Thymus (tissue), 11 donors: Measurements from ENCODE around the gene CNMD. TPM values are rescaled to one million over a fixed set of nuclear protein-coding genes. Genes with fewer than 3 reads are reported as not detected.

Experiments
- DNase-seq, 9 donors: peaks; one replicate each; pipeline ENCODE4 v3.0.0-alpha.2; 2013; ENCODE audit warnings: low spot score in 9 of 9, low read depth in 6 of 9, missing footprints in 1 of 9
- H3K27ac ChIP-seq, 2 donors: one replicate each; pipeline ENCODE4 v1.5.1; 2013; ENCODE audit warnings: control low read depth in 1 of 2, low read depth in 1 of 2, low read length in 1 of 2, mild to moderate bottlenecking in 1 of 2, moderate library complexity in 1 of 2
- H3K27me3 ChIP-seq, 2 donors: one replicate each; pipeline ENCODE4 v1.5.1; 2013; ENCODE audit warnings: low read length in 1 of 2; ENCODE audit not compliant: control insufficient read depth in 2 of 2, insufficient read depth in 1 of 2
- H3K36me3 ChIP-seq, 2 donors: one replicate each; pipeline ENCODE4 v1.5.1; 2013; ENCODE audit warnings: low read length in 1 of 2, mild to moderate bottlenecking in 1 of 2, moderate library complexity in 1 of 2; ENCODE audit not compliant: control insufficient read depth in 2 of 2, insufficient read depth in 2 of 2
- H3K4me1 ChIP-seq, 2 donors: one replicate each; pipeline ENCODE4 v1.5.1; 2013; ENCODE audit warnings: low read length in 2 of 2; ENCODE audit not compliant: control insufficient read depth in 2 of 2, insufficient read depth in 2 of 2
- H3K4me3 ChIP-seq, 2 donors: one replicate each; pipeline ENCODE4 v1.5.1; 2013; ENCODE audit warnings: low read length in 2 of 2, control low read depth in 1 of 2, mild to moderate bottlenecking in 1 of 2
- H3K9me3 ChIP-seq, 2 donors: one replicate each; pipeline ENCODE4 v1.5.1; 2013; ENCODE audit warnings: low read length in 1 of 2, mild to moderate bottlenecking in 1 of 2; ENCODE audit not compliant: control insufficient read depth in 2 of 2, insufficient read depth in 1 of 2
- WGBS: extraction: QIAGEN DNeasy Blood & Tissue Kit; methylation state at CpG from one replicate; pipeline ENCODE4 v1.1.7; 2013; 5-methylcytosine and 5-hydroxymethylcytosine counted together
- polyA plus RNA-seq: library from polyadenylated mRNA; stranded (reverse); fragments of 200-250 nt; gene quantifications from one replicate; pipeline ENCODE4 v1.2.3, GENCODE V29; 2013
- total RNA-seq: library from RNA; stranded (reverse); fragments of 120-200 nt; gene quantifications from one replicate; pipeline ENCODE4 v1.2.4, GENCODE V29; 2013
- donor health status: healthy.

The CNMD gene
- total and polyA plus RNA-seq, 2 donors = 0.24 to 1.8 TPM

DNA sequence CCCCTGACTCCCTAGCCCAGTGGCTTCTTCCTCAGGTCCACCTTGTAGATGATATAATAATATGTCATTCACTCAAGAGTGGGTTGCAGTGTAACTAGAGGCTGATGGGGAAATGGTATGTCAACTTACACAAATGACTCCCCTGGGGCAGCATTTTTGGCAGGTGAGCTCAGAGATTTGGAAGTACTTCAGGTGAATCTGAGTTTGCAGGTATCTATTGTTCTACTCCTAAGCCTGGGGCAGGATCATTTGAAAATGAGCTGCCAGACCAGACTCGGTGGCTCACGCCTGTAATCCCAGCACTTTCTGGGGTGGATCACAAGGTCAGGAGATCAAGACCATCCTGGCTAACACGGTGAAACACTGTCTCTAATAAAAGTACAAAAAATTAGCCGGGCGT is 11.6 kb upstream of the CNMD start:
- Histone ChIP-seq H3K4me3 (no peak overlapping the region), H3K36me3 (no peaks in the 10 kb centered on the region)

DNA sequence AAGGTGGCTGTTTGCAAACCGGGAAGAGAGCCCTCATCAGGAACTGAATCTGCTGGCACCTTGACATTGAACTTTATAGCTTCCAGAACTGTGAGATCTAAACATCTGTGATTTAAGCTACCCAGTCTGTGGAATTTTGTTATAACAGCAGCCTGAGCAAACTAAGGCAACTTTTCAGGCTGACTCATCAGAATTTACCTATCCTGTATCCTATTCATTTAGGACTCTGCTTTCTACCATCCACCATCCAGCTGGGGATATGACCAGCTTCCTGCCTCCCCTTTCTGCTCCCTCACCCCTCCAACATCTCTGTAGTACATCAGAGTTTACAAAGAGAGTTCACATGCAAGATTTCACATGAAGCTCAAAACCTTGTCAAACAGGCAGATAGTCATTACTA is 11.1 kb upstream of the CNMD start:
- 96% methylated on average over 1 of the region's 1 CpG for WGBS
- Histone ChIP-seq H3K9me3 (no peaks in the 10 kb centered on the region), H3K4me1 (no peaks in the 10 kb centered on the region), H3K27ac (no peak overlapping the region), H3K36me3 (no peaks in the 10 kb centered on the region), H3K4me3 (no peak overlapping the region), H3K27me3 (peaks cover 2 to 3% of the 10 kb centered on the region in 2 donors)
- DNase-seq = no peak

More for the DNA sequence above, 11.6 kb upstream of the CNMD start:
- no peak for DNase-seq
- Histone ChIP-seq H3K4me1 (no peaks in the 10 kb centered on the region), H3K27ac (no peak overlapping the region), H3K9me3 (no peaks in the 10 kb centered on the region), H3K27me3 (peaks cover 2 to 3% of the 10 kb centered on the region in 2 donors)
- 95% methylated on average over 5 of the region's 5 CpGs for WGBS

- no peaks in the 10 kb centered on the region for H3K36me3 ChIP-seq
- 80% methylated on average over 5 of the region's 5 CpGs for WGBS
- H3K9me3 ChIP-seq = no peaks in the 10 kb centered on the region
- H3K27ac ChIP-seq = no peak overlapping the region
- no peak overlapping the region for H3K4me3 ChIP-seq
- DNase-seq = no peak
- H3K27me3 ChIP-seq = peaks cover 2 to 3% of the 10 kb centered on the region in 2 donors
- no peaks in the 10 kb centered on the region for H3K4me1 ChIP-seq
These were observed 9.8 kb upstream of the CNMD start for GRCh38 chr13:52749419-52749818.

DNA sequence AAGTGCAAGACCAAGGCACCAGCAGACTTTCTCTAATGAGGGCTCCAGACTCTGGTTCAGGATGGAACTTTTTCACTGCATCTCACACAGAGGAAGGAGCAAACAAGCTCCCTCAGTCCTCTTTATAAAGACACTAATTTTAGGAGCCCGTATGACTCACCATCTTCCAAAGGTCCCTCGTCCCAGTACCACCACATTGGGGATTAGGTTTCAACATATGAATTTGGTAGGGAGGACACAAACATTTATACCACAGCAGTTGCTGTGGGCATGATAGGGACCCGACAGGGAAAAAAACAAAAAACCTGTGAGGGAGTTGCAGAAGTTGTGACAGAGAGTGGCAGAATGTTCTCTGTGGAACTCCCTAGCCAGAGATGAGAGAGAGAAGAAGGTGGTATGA is 6.5 kb upstream of the CNMD start:
- H3K27ac ChIP-seq = no peak overlapping the region
- no peaks in the 10 kb centered on the region for H3K36me3 ChIP-seq
- WGBS = 89% methylated on average over 3 of the region's 3 CpGs

GRCh38 chr13:52744842-52745375 is 5.3 kb upstream of the CNMD start:
- WGBS = 87% methylated on average over 6 of the region's 6 CpGs
- no peaks in the 10 kb centered on the region for H3K36me3 ChIP-seq
- no peak for DNase-seq

More for the DNA sequence above, 6.5 kb upstream of the CNMD start:
- H3K4me1 ChIP-seq = no peaks in the 10 kb centered on the region
- no peak for DNase-seq
- no peak overlapping the region for H3K4me3 ChIP-seq
- no peaks in the 10 kb centered on the region for H3K9me3 ChIP-seq
- H3K27me3 ChIP-seq = peaks cover 2 to 9% of the 10 kb centered on the region in 2 donors

DNA sequence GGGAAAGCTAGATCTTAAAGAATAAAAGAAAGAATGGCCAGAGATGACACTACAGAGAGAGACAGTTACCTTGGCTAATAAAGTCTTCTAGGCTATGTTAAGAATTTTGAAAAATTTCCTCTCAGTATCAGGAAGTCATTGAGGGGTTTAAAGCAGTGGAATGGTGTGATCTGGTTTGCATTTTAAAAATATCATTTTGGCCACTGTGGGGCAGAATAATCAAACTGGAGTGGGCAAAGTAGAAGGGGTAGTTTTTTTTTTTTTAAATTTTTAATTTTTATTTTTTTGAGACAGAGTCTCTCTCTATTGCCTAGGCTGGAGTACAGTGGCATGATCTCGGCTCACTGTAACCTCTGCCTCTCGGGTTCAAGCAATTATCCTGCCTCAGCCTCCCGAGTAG is 4.4 kb upstream of the CNMD start:
- DNase-seq = no peak
- Histone ChIP-seq H3K27ac (no peak overlapping the region), H3K9me3 (peaks cover 0 to 2% of the 10 kb centered on the region in 2 donors), H3K4me3 (no peak overlapping the region), H3K27me3 (peaks cover 12 to 29% of the 10 kb centered on the region in 2 donors), H3K36me3 (no peaks in the 10 kb centered on the region), H3K4me1 (peaks cover 2 to 8% of the 10 kb centered on the region in 2 donors)
- 93% methylated on average over 3 of the region's 3 CpGs for WGBS

More at GRCh38 chr13:52744842-52745375, 5.3 kb upstream of the CNMD start:
- Histone ChIP-seq H3K9me3 (no peaks in the 10 kb centered on the region), H3K4me1 (no peaks in the 10 kb centered on the region), H3K27me3 (peaks cover 4 to 20% of the 10 kb centered on the region in 2 donors), H3K4me3 (no peak overlapping the region), H3K27ac (no peak overlapping the region)

DNA sequence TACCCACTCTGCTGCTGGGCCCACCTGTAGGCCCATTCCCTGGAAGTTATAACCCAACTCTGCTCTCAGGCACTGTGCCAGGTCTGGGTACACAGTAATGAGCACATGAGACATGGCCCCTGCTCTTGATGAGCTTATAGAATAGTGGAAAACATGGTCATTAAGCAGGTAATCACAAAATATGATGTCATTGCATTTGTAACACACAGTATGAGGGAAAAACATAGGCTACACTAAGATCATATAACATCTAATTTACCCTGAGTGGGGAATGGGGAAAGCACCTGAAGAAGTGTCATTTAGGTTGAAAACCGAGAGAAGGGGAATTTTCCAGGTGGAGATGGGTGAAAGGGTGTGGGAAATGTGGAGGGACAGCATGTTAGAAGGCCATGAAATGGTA is 3.9 kb upstream of the CNMD start:
- Histone ChIP-seq H3K27me3 (peaks cover 15 to 34% of the 10 kb centered on the region in 2 donors), H3K4me1 (peaks cover 3 to 10% of the 10 kb centered on the region in 2 donors), H3K36me3 (no peaks in the 10 kb centered on the region), H3K4me3 (no peak overlapping the region), H3K9me3 (peaks cover 0 to 2% of the 10 kb centered on the region in 2 donors), H3K27ac (no peak overlapping the region)
- 82% methylated on average over 1 of the region's 1 CpG for WGBS
- no peak for DNase-seq

GRCh38 chr13:52738719-52739467 is 727 bp downstream of the CNMD start:
- no peak overlapping the region for H3K27ac ChIP-seq
- DNase-seq = peak in 8 of 9 donors; percentile 15 to 64 (median 31)
- WGBS = 9% methylated on average over 75 of the region's 75 CpGs
- peaks cover 3 to 10% of the 10 kb centered on the region in 2 donors for H3K4me1 ChIP-seq
- H3K4me3 ChIP-seq = peak overlapping the region in 1 of 2 donors; percentile 50
- peaks cover 0 to 2% of the 10 kb centered on the region in 2 donors for H3K9me3 ChIP-seq
- no peaks in the 10 kb centered on the region for H3K36me3 ChIP-seq
- peaks cover 18 to 40% of the 10 kb centered on the region in 2 donors for H3K27me3 ChIP-seq

DNA sequence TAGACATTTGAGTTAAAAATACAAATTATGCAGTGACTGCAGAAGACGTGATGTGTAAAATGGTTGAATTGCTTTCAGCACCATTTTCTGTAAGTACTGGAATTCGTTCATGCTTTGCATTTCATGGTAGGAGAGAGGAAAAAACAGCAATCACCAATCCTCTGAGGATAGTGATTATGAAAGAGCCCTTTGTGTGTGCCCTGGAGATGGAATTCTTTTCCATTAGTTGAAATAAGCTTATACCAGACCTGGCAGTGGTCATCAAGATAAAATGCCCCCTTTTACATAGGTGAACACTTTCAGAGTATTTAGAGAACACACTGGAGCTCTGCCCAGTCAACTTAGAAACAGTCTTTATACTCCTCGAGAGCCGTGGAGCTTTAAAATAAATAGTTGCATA is 1.7 kb downstream of the CNMD start:
- 92% methylated on average over 4 of the region's 4 CpGs for WGBS
- Histone ChIP-seq H3K27ac (no peak overlapping the region), H3K4me3 (no peak overlapping the region), H3K27me3 (peaks cover 18 to 40% of the 10 kb centered on the region in 2 donors), H3K4me1 (peaks cover 3 to 10% of the 10 kb centered on the region in 2 donors), H3K36me3 (no peaks in the 10 kb centered on the region), H3K9me3 (peaks cover 0 to 2% of the 10 kb centered on the region in 2 donors)
- DNase-seq = no peak
